GM12878 (cell line): Measurements from ENCODE around the gene CLDN19. TPM values are rescaled to one million over a fixed set of nuclear protein-coding genes. Genes with fewer than 3 reads are reported as not detected.
A peak's percentile ranks its signal among the peaks of the same experiment; 100 is the strongest.

Experiments used
- ATAC-seq: fragments of 200-7000 bp; cut with Tn5 transposase; 3 replicates; pipeline ENCODE4 v1.9.1; 2020; ENCODE audit warnings: mild to moderate bottlenecking, moderate library complexity
- BruUV-seq: library from RNA; stranded (reverse); fragments of 400-500 nt; replicated peaks from 2 replicates; lab custom pipeline; 2021; lab: Mats Ljungman, UMichigan
- CTCF ChIA-PET: fragments of 300-600 bp; sonication (Branson Sonifier 250); formaldehyde crosslinking; extraction: SDS; loops from one replicate; lab custom pipeline; 2021; ENCODE audit warnings: inconsistent platforms; lab: Yijun Ruan, JAX
- POLR2A ChIA-PET: fragments of 350-600 bp; formaldehyde crosslinking; extraction: SDS; loops from one replicate; lab custom pipeline; 2021; ENCODE audit warnings: inconsistent platforms; lab: Charles Lee
- RAD21 ChIA-PET: fragments of 300-600 bp; sonication (Branson Sonifier 250); formaldehyde crosslinking; loops from one replicate; lab custom pipeline; 2023; ENCODE audit warnings: antibody characterized with exemption; ENCODE audit not compliant: unreplicated experiment; lab: Charles Lee
- SMC1A ChIA-PET: fragments of 300-600 bp; sonication (Branson Sonifier 250); formaldehyde crosslinking; loops from one replicate; lab custom pipeline; 2023; ENCODE audit not compliant: unreplicated experiment, uncharacterized antibody; lab: Charles Lee
- DNase-seq: peaks from one replicate; pipeline ENCODE4 v3.0.0-alpha.2; 2011; ENCODE audit warnings: low read depth, low spot score
- FAIRE-seq: peaks from 3 replicates; lab custom pipeline; 2011; peaks lifted over from hg19 to GRCh38; lab: Jason Lieb, UNC
- H2AFZ ChIP-seq: 2 replicates; pipeline ENCODE4 v1.6.0; 2011; ENCODE audit warnings: low read depth, low read length, control low read depth; ENCODE audit not compliant: control insufficient read depth
- H3K27ac ChIP-seq: 2 replicates; pipeline ENCODE4 v1.5.1; 2011; ENCODE audit warnings: control low read depth; ENCODE audit not compliant: control insufficient read depth, insufficient read depth
- H3K27me3 ChIP-seq, 2 experiments: replicated peaks in 1 of 2; 2 replicates each; pipeline versions ENCODE4 v1.6.0 to v1.6.1; 2011; ENCODE audit warnings: low read length in 1 of 2; ENCODE audit not compliant: control insufficient read depth in 2 of 2, insufficient read depth in 2 of 2
- H3K36me3 ChIP-seq, 2 experiments: 2 replicates each; pipeline ENCODE4 v1.5.1; 2011; ENCODE audit warnings: low read length in 1 of 2; ENCODE audit not compliant: control insufficient read depth in 2 of 2, insufficient read depth in 2 of 2
- H3K4me1 ChIP-seq: 2 replicates; pipeline ENCODE4 v1.6.1; 2011; ENCODE audit warnings: mild to moderate bottlenecking, low read length, moderate library complexity, mixed read lengths; ENCODE audit not compliant: control insufficient read depth, insufficient read depth
- H3K4me2 ChIP-seq: 2 replicates; pipeline ENCODE4 v1.6.0; 2011; ENCODE audit warnings: control low read depth; ENCODE audit not compliant: control insufficient read depth, insufficient read depth
- H3K4me3 ChIP-seq: fragments of 200-600 bp; sonication (generic); 2 replicates; pipeline ENCODE4 v1.5.1; 2016
- H3K79me2 ChIP-seq: 2 replicates; pipeline ENCODE4 v1.6.0; 2011; ENCODE audit warnings: low read length; ENCODE audit not compliant: control insufficient read depth, insufficient read depth
- H3K9ac ChIP-seq: 2 replicates; pipeline ENCODE4 v1.8.0; 2011; ENCODE audit warnings: low read length, control low read depth, mixed read lengths; ENCODE audit not compliant: control insufficient read depth, insufficient read depth
- H3K9me3 ChIP-seq: replicated peaks from 3 replicates; pipeline ENCODE4 v1.5.1; 2011; ENCODE audit warnings: mild to moderate bottlenecking, low read length; ENCODE audit not compliant: control insufficient read depth, insufficient read depth
- H4K20me1 ChIP-seq: 2 replicates; pipeline ENCODE4 v1.6.0; 2011; ENCODE audit not compliant: control insufficient read depth, insufficient read depth
- CTCF ChIP-seq, 3 experiments: IDR thresholded peaks in 2 of 3; conservative IDR thresholded peaks in 1 of 3; 2 replicates each; pipeline ENCODE4 v1.5.1; 2011; ENCODE audit warnings: low read depth in 3 of 3, low read length in 3 of 3, mild to moderate bottlenecking in 3 of 3, control low read depth in 2 of 3, moderate library complexity in 2 of 3, inconsistent platforms in 1 of 3, mixed read lengths in 1 of 3; ENCODE audit not compliant: control insufficient read depth in 2 of 3, insufficient read depth in 1 of 3; ENCODE audit errors: extremely low read depth in 1 of 3
- IRF4 ChIP-seq: IDR thresholded peaks from 2 replicates; pipeline ENCODE4 v1.6.1; 2011; ENCODE audit warnings: low read depth, low read length
- MAX ChIP-seq: IDR thresholded peaks from 2 replicates; pipeline ENCODE4 v1.6.1; 2012; ENCODE audit warnings: low read depth, low read length, improper control_type of control experiment
- NBN ChIP-seq: fragments of 450-650 bp; IDR thresholded peaks from 2 replicates; pipeline ENCODE4 v1.6.1; 2016
- NFXL1 ChIP-seq: fragments of 450-650 bp; IDR thresholded peaks from 2 replicates; pipeline ENCODE4 v1.6.1; 2017; ENCODE audit warnings: antibody characterized with exemption, mild to moderate bottlenecking, borderline replicate concordance
- POLR2A ChIP-seq: IDR thresholded peaks from 2 replicates; pipeline ENCODE4 v1.6.1; 2011; ENCODE audit warnings: low read depth, mild to moderate bottlenecking, low read length
- RAD21 ChIP-seq: IDR thresholded peaks from 2 replicates; pipeline ENCODE4 v1.6.1; 2011; ENCODE audit warnings: mild to moderate bottlenecking, low read depth, low read length, moderate library complexity; ENCODE audit not compliant: insufficient read depth
- RUNX3 ChIP-seq: IDR thresholded peaks from 2 replicates; pipeline ENCODE4 v1.6.1; 2012; ENCODE audit warnings: low read length, inconsistent platforms
- SMC3 ChIP-seq: IDR thresholded peaks from 2 replicates; pipeline ENCODE4 v1.6.1; 2011; ENCODE audit warnings: low read length, improper control_type of control experiment, borderline replicate concordance
- SPI1 ChIP-seq: IDR thresholded peaks from 2 replicates; pipeline ENCODE4 v1.6.1; 2011; ENCODE audit warnings: low read depth, mild to moderate bottlenecking, low read length, moderate library complexity, borderline replicate concordance; ENCODE audit not compliant: insufficient read depth
- WGBS: methylation state at CpG from one replicate; pipeline ENCODE4 v1.1.6; 2016; ENCODE audit warnings: low lambda C conversion rate; ENCODE audit not compliant: insufficient replicate concordance, insufficient coverage; ENCODE audit errors: missing lambda C conversion rate; 5-methylcytosine and 5-hydroxymethylcytosine counted together
- in situ Hi-C: fragments of 300-500 bp; cut with MboI; formaldehyde crosslinking; loops from 9 replicates; pipeline ENCODE4 v1.14.3; 2018; ENCODE audit warnings: mixed read lengths
- intact Hi-C: fragments of 100-400 bp; cut with micrococcal nuclease; formaldehyde crosslinking; loops from one replicate; pipeline ENCODE4 v1.14.2; 2022; ENCODE audit not compliant: unreplicated experiment
- polyA plus RNA-seq, 11 experiments: library from polyadenylated mRNA; depleted of rRNA in 4 of 11; unstranded in 6 of 11; stranded (reverse) in 5 of 11; fragments of >200 nt; fragmentation: Nextera tagmentation in 4 of 11; fragmentation: Illumina TruSeq in 1 of 11; extraction: Ambion mirVana in 4 of 11; extraction: Trizol in 1 of 11; gene quantifications; 1 replicate in 1 of 11; 2 replicates in 10 of 11; pipeline versions ENCODE4 v1.2.1 to v1.2.3, GENCODE V29; 2011 to 2016; ENCODE audit warnings: inconsistent platforms in 2 of 11, missing spikeins in 2 of 11, low read depth in 1 of 11
- total RNA-seq, 4 experiments: library from RNA; depleted of rRNA in 3 of 4; stranded (reverse); fragments of >200 nt in 3 of 4; fragmentation: Illumina TruSeq in 1 of 4; extraction: Trizol in 1 of 4; gene quantifications; 2 replicates each; pipeline versions ENCODE4 v1.2.1 to v1.2.3, GENCODE V29; 2013 to 2021

CLDN19 gene
- total and polyA plus RNA-seq, 10 of the 15 experiments (the other 5 are each of a cell fraction or from before 2014, with no cell fraction given): not detected

GRCh38 chr1:42779725-42780124 lies 39.7 kb upstream of the CLDN19 start:
- DNase-seq: no peak
- H3K4me2 ChIP-seq: no peak overlapping the region
- ChIA-PET POLR2A (interaction anchor here (0.5 to 1.9 kb wide), 3 partner anchors 13 to 296 kb away, joined by 3 to 7 read pairs (median 5); partner anchors contain the start of genes C1orf50, ERMAP and P3H1), CTCF (interaction anchor here (0.9 to 2.1 kb wide), 7 partner anchors 9 to 297 kb away, joined by 3 to 39 read pairs (median 4); partner anchors contain the start of genes ERMAP and SVBP)
- no peaks in the 10 kb centered on the region for H4K20me1 ChIP-seq
- no peak overlapping the region for H2AFZ ChIP-seq
- H3K4me3 ChIP-seq: no peak overlapping the region
- intact Hi-C loops: loop anchor here (2.0 kb wide), 1 partner anchor 133 kb away; no protein-coding TSS in a partner anchor
- BruUV-seq: no TSS peak
- TF ChIP-seq NBN: no peak
- TF ChIP-seq RUNX3: peak; percentile 27; the same call in 1 of the 2 replicates
- TF ChIP-seq SPI1: peak; percentile 53; the same call in 1 of the 2 replicates
- TF ChIP-seq, all 136 proteins: peak for 2
- H3K79me2 ChIP-seq: no peaks in the 10 kb centered on the region
- ATAC-seq (peak; percentile 88), FAIRE-seq (no peak)
- RAD21 ChIA-PET: interaction anchor here (0.9 to 5.2 kb wide), 3 partner anchors 12 to 294 kb away, joined by 4 to 92 read pairs (median 25); partner anchors contain the start of genes C1orf50 and P3H1
- H3K9ac ChIP-seq: no peak overlapping the region
- SMC1A ChIA-PET: interaction anchor here (1.1 to 5.6 kb wide), 5 partner anchors 12 to 295 kb away, joined by 4 to 53 read pairs (median 21); partner anchors contain the start of genes C1orf50 and P3H1
- peaks cover 5% of the 10 kb centered on the region; the same call in 1 of the 2 replicates for H3K4me1 ChIP-seq
- peaks cover 10 to 21% of the 10 kb centered on the region in 2 experiments for H3K36me3 ChIP-seq
- H3K27ac ChIP-seq: no peak overlapping the region
- in situ Hi-C loops: loop anchor here (5.0 kb wide), 1 partner anchor 288 kb away; no protein-coding TSS in a partner anchor
- 19% methylated on average over 2 of the region's 2 CpGs for WGBS
- H3K9me3 ChIP-seq: no peaks in the 10 kb centered on the region
- no peaks in the 10 kb centered on the region for H3K27me3 ChIP-seq

- H3K9ac ChIP-seq: no peak overlapping the region
- CTCF ChIA-PET: interaction anchor here (0.7 to 3.0 kb wide), 31 partner anchors 9 to 637 kb away, joined by 3 to 60 read pairs (median 4); partner anchors contain the start of genes C1orf50, ERMAP, P3H1 and SVBP
- no peaks in the 10 kb centered on the region for H3K9me3 ChIP-seq
- no peaks in the 10 kb centered on the region for H4K20me1 ChIP-seq
- H3K4me2 ChIP-seq: no peak overlapping the region
- no peaks in the 10 kb centered on the region for H3K27me3 ChIP-seq
- SMC1A ChIA-PET: interaction anchor here (0.9 to 5.6 kb wide), 14 partner anchors 10 to 299 kb away, joined by 3 to 53 read pairs (median 5); partner anchors contain the start of genes C1orf50, P3H1 and SVBP
- ATAC-seq (peak; percentile 77), FAIRE-seq (peak; percentile 75), DNase-seq (no peak)
- in situ Hi-C loops (no loop called here), intact Hi-C loops (loop anchor here (1.0 to 2.0 kb wide), 2 partner anchors 135 to 295 kb away; no protein-coding TSS in a partner anchor)
- no TSS peak for BruUV-seq
- POLR2A ChIA-PET: interaction anchor here (0.9 to 1.9 kb wide), 3 partner anchors 9 to 296 kb away, joined by 3 to 7 read pairs (median 4); partner anchors contain the start of genes C1orf50 and P3H1
- peaks cover 5% of the 10 kb centered on the region; the same call in 1 of the 2 replicates for H3K4me1 ChIP-seq
- no peak overlapping the region for H2AFZ ChIP-seq
- TF ChIP-seq MAX (no peak), POLR2A (no peak), RAD21 (peak; percentile 85), SMC3 (peak; percentile 73; the same call in 1 of the 2 replicates), CTCF (IDR thresholded peaks at IDR 0.05 in 2 of 3, conservative IDR thresholded peaks at IDR 0.05 in 1 of 3; ENCODE audit: control insufficient read depth in 2 of 3, extremely low read depth in 1 of 3, insufficient read depth in 1 of 3, low read depth in 3 of 3, low read length in 3 of 3) (peak; percentile 69 to 76 (median 71)), RUNX3 (peak; percentile 69), IRF4 (peak; percentile 48; the same call in 1 of the 2 replicates), NFXL1 (no peak)
- no peak overlapping the region for H3K4me3 ChIP-seq
- H3K79me2 ChIP-seq: no peaks in the 10 kb centered on the region
- RAD21 ChIA-PET: interaction anchor here (0.8 to 5.2 kb wide), 9 partner anchors 10 to 296 kb away, joined by 3 to 92 read pairs (median 4); partner anchors contain the start of genes C1orf50, P3H1 and ZNF691
- H3K36me3 ChIP-seq: peaks cover 10 to 29% of the 10 kb centered on the region in 2 experiments
- H3K27ac ChIP-seq: no peak overlapping the region
Observed at GRCh38 chr1:42777852-42778251, 37.8 kb upstream of the CLDN19 start.
